GM18508 (cell line): ENCODE measurements around the gene NUAK1.

Source experiments
- ATAC-seq: cut with Tn5 transposase; IDR thresholded peaks from one replicate; pipeline ENCODE4 v1.9.1; 2021; ENCODE audit warnings: moderate number of reproducible peaks; ENCODE audit not compliant: insufficient read depth, unreplicated experiment

The NUAK1 gene

GRCh38 chr12:106088811-106089485 lies 49.8 kb downstream of the NUAK1 start:
- ATAC-seq = no peak

- no peak for ATAC-seq
These were observed 50.4 kb downstream of the NUAK1 start for GRCh38 chr12:106088246-106088808.

- ATAC-seq = no peak
These were observed 52.1 kb downstream of the NUAK1 start for GRCh38 chr12:106086696-106087095.

GRCh38 chr12:106085213-106085612 lies 53.5 kb downstream of the NUAK1 start:
- no peak for ATAC-seq

GRCh38 chr12:106084759-106085158 lies 54.0 kb downstream of the NUAK1 start:
- no peak for ATAC-seq

GRCh38 chr12:106084014-106084671 lies 54.6 kb downstream of the NUAK1 start:
- ATAC-seq = no peak

- ATAC-seq = no peak
These were observed 56.3 kb downstream of the NUAK1 start for GRCh38 chr12:106082216-106083175.

- ATAC-seq = no peak
These were observed 57.1 kb downstream of the NUAK1 start for GRCh38 chr12:106081606-106082005.

GRCh38 chr12:106080791-106081170 lies 58.0 kb downstream of the NUAK1 start:
- ATAC-seq = no peak

GRCh38 chr12:106080041-106080790 lies 58.5 kb downstream of the NUAK1 start:
- no peak for ATAC-seq

GRCh38 chr12:106079148-106079738 lies 59.5 kb downstream of the NUAK1 start:
- ATAC-seq = no peak

GRCh38 chr12:106078358-106079010 lies 60.3 kb downstream of the NUAK1 start:
- ATAC-seq = no peak

GRCh38 chr12:106074706-106075392 lies 63.9 kb downstream of the NUAK1 start:
- no peak for ATAC-seq

GRCh38 chr12:106074361-106074705 lies 64.4 kb downstream of the NUAK1 start:
- no peak for ATAC-seq

GRCh38 chr12:106073179-106073578 lies 65.6 kb downstream of the NUAK1 start:
- ATAC-seq = no peak

GRCh38 chr12:106072751-106073150 lies 66.0 kb downstream of the NUAK1 start:
- ATAC-seq = no peak

- ATAC-seq = no peak
These were observed 67.1 kb downstream of the NUAK1 start for GRCh38 chr12:106071686-106072085.

- ATAC-seq = no peak
These were observed 68.1 kb downstream of the NUAK1 start for GRCh38 chr12:106070611-106071010.

GRCh38 chr12:106070147-106070546 lies 68.6 kb downstream of the NUAK1 start:
- ATAC-seq = no peak
